Embryonic facial prominence (tissue), 1 donor: ENCODE results near the gene S100A4.
"Not testable (repeated sequence)": the region's sequence is repeated elsewhere in the genome, so short reads cannot be mapped to it uniquely, and the experiment has no call there.

ENCODE experiments used
- DNase-seq: peaks from one replicate; pipeline ENCODE4 v3.0.0-alpha.2; 2016; ENCODE audit errors: extremely low spot score

Gene S100A4

DNA sequence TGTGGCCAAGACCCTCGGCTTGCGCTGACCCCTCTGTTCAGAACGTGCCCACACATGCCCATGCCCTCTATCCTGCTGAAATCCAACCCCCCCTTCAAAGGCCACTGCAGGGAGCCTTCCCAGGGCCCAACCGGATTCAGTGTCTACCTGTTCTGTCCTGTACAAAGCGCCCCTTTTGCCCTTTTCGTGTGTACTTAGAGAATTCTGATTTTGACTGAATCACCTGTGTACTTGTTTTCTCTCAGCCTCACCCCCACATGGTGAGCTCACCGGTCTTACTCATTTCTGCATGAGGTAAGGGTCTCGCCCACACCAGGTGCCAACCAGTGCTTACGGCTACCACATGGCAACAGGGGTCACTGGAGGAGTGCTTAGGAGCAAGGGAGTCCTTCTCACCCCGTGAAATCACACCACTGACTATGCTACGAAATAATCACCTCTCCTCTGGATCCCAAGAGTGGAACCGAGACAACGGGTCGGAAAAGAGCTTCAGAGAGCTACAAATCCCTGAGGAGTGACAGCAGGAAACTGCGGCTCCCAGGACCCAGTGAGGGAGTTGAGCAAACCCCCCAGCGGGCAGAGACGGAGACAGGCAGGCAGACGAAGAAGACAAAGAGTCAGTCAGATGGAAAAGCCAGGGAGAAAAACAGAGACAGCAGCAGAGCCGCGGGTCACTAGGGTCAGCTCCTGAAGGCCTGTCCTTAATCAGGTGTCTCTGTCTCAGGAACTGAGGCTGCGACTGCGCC, 22.2 kb upstream of the S100A4 start:
- DNase-seq, result no peak

- no peak for DNase-seq
These were observed 21.1 kb upstream of the S100A4 start for GRCh38 chr1:153566414-153567371.

- DNase-seq, result no peak
These were observed 20.1 kb upstream of the S100A4 start, which contains the start of gene S100A2 for GRCh38 chr1:153565529-153566374. Gene S100A2, minus strand, starts transcription at chr1:153565844. Its CDS starts 1,967 bp downstream, at chr1:153563877.

DNA sequence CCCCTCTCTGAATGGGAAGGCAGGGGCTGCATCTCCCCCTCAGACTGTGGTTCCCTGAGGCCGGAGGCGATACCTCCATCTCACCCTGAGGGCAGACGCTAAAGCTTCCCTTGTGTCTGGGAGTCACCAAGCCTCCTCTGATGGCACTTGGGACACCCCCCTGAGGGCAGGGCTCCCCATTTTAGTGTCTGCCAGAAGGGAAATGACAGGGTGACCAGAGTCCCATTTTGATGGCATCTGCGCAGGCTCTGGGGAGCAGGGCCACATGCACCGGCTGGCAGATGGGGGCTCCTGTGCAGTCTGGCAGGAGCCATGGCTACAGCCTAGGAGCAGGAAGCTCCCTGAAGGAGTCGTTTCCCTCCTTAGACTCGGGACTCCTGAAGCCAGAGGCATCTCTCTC, 18.4 kb upstream of the S100A4 start:
- DNase-seq, result no peak

DNA sequence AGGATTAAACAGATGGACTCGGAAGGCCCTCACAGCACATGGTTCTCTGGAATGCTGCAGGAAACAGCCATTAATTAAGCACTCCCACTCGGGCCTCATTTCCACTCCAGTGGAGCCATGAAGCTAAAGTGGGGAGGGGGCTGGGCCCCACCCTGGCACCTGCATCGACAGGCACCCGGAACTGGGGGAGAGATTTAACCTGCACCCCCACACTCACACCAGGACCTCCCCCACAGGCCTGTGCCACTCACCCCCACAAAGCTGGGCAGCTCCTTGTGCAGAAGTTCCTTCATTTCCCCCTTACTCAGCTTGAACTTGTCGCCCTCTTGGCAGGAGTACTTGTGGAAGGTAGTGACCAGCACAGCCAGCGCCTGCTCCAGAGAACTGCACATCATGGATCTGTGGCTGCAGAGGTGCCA, 17.9 kb upstream of the S100A4 start:
- no peak for DNase-seq

GRCh38 chr1:153562021-153562420, 16.4 kb upstream of the S100A4 start:
- not testable (repeated sequence) for DNase-seq

GRCh38 chr1:153561466-153561985, 15.9 kb upstream of the S100A4 start:
- DNase-seq, result no peak

GRCh38 chr1:153560771-153561465, 15.3 kb upstream of the S100A4 start:
- DNase-seq, result no peak

- no peak for DNase-seq
These were observed 14.6 kb upstream of the S100A4 start for GRCh38 chr1:153560241-153560640.

DNA sequence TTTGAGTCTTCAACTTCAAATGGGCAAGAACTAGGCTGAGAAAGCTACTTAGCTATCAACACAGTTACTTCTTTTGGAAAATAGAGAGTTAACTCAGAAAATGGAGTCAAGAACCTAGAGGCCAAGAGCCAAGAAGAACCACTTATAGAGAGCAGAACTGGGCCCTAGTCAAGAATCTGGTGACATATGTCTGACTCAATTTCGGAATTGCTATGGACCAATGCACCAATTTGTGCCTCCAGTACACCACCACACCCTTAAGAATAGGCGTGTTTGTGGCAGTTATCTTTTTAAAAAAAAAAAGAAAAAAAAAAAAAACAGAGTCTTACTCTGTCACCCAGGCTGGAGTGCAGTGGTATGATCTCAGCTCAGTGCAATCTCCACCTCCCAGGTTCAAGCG, 12.3 kb upstream of the S100A4 start:
- DNase-seq, result no peak

- DNase-seq, result no peak
These were observed 10.7 kb upstream of the S100A4 start for GRCh38 chr1:153556348-153556747.

- no peak for DNase-seq
These were observed 8.4 kb upstream of the S100A4 start for GRCh38 chr1:153553830-153554541.

- DNase-seq, result no peak
These were observed 7.5 kb upstream of the S100A4 start for GRCh38 chr1:153553096-153553495.

DNA sequence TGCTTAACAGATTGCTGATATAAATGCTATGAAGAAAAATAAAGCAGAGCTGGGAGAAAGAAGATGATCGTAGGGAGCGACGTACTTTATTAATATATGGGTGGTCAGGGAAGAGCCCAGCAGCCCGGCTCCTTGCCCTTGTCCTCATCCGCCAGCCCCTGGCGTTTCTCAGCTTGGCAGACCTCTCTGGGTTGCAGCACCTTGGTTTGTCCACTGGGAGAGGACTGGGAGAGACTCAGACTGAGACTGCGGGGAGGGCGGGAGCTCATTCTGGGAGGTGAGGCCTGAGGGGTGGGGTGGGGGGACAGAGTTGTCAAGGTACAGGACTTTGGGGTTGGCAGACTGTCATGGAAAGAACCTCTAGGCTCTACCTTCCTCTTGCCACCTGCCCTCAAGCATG, 6.7 kb upstream of the S100A4 start:
- DNase-seq, result no peak

- no peak for DNase-seq
These were observed 5.4 kb upstream of the S100A4 start for GRCh38 chr1:153550827-153551500.

- DNase-seq, result no peak
These were observed 4.8 kb upstream of the S100A4 start for GRCh38 chr1:153550398-153550758.

DNA sequence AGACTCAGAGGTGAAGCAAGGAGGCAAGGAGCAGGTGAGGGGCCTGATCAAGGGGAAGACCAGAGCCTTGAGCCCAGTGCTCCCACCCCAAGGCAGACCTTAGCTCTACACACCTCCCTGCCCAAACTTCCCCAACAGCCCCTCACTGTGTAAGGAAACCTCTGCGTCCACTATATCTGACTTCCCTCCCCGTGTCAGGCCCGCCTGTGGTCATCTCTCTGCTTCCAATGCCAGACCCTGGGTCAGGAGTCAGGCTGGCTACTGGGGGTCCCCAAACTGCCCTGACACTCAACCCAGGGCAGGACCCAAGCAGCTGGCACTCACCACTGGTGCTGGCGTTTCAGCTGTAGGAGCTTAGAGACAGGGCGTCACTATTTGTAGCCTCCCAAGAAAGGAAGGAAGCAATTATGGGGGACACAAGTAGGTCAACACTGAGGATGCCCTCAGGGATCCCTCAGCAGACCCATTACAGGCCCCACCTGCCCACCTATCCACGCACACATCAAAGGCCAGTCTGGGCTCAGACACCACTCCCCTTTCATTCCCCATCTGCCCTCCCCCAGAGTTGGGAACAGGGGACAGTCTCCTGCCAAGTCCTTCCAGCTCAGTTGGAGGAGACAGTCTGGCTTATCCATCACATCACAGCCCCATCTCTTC, 4.3 kb upstream of the S100A4 start:
- no peak for DNase-seq

GRCh38 chr1:153548722-153549688, 3.4 kb upstream of the S100A4 start, which contains the start of gene S100A3:
Gene S100A3, minus strand, starts transcription at chr1:153549258. Its CDS starts 773 bp downstream, at chr1:153548485.
- no peak for DNase-seq
